Stomach (tissue), 9 donors: ENCODE results near the gene PRICKLE2. TPM values are rescaled to one million over a fixed set of nuclear protein-coding genes. Genes with fewer than 3 reads are reported as not detected.

Experiments used
- DNase-seq, 2 donors: peaks; one replicate each; pipeline versions ENCODE4 v3.0.0 to v3.0.0-alpha.2; 2013 to 2019
- H3K27ac ChIP-seq, 5 donors: fragments of 200-600 bp in 4 of 5; sonication (generic) in 4 of 5; one replicate each; pipeline ENCODE4 v1.5.1; 2013 to 2019; ENCODE audit warnings: mild to moderate bottlenecking in 1 of 5, moderate library complexity in 1 of 5
- H3K27me3 ChIP-seq, 3 donors: fragments of 200-600 bp; sonication (generic); one replicate each; pipeline ENCODE4 v1.5.1; 2017 to 2019; ENCODE audit warnings: mixed run types in 1 of 3
- H3K36me3 ChIP-seq, 4 donors: fragments of 200-600 bp; sonication (generic); 1 replicate in 3 of 4; 2 replicates in 1 of 4; pipeline ENCODE4 v1.5.1; 2016 to 2019
- H3K4me1 ChIP-seq, 4 donors: fragments of 200-600 bp; sonication (generic); one replicate each; pipeline ENCODE4 v1.5.1; 2016 to 2019
- H3K4me3 ChIP-seq, 4 donors: fragments of 200-600 bp; sonication (generic) in 3 of 4; one replicate each; pipeline ENCODE4 v1.5.1; 2016 to 2019; ENCODE audit warnings: mild to moderate bottlenecking in 1 of 4
- H3K9me3 ChIP-seq, 4 donors: fragments of 200-600 bp; sonication (generic); one replicate each; pipeline ENCODE4 v1.5.1; 2016 to 2019
- CTCF ChIP-seq, 7 experiments: fragments of 450-650 bp in 4 of 7; fragments of 200-600 bp in 3 of 7; sonication (generic) in 3 of 7; IDR thresholded peaks; one replicate each; pipeline ENCODE4 v1.5.1; 2016 to 2019; ENCODE audit warnings: antibody characterized with exemption in 7 of 7, control low read depth in 2 of 7, mild to moderate bottlenecking in 1 of 7
- EP300 ChIP-seq: sonication (generic); formaldehyde crosslinking; IDR thresholded peaks from one replicate; pipeline ENCODE4 v1.6.1; 2017; ENCODE audit warnings: antibody characterized with exemption
- POLR2A ChIP-seq, 4 donors: fragments of 450-650 bp; IDR thresholded peaks; one replicate each; pipeline ENCODE4 v1.6.1; 2016; ENCODE audit warnings: antibody characterized with exemption in 4 of 4, control low read depth in 2 of 4, mild to moderate bottlenecking in 1 of 4, moderate library complexity in 1 of 4
- POLR2AphosphoS5 ChIP-seq, 3 donors: sonication (generic); formaldehyde crosslinking; IDR thresholded peaks; one replicate each; pipeline ENCODE4 v1.6.1; 2016; ENCODE audit warnings: antibody characterized with exemption in 3 of 3
- WGBS, 5 donors: extraction: QIAGEN DNeasy Blood & Tissue Kit in 3 of 5; methylation state at CpG; one replicate each; pipeline versions ENCODE4 v1.1.5 to v1.1.7; 2013 to 2018; 5-methylcytosine and 5-hydroxymethylcytosine counted together
- intact Hi-C: fragments of 100-400 bp; cut with DNase I; formaldehyde crosslinking; loops from one replicate; pipeline ENCODE4 v1.15.1; 2023; ENCODE audit warnings: low total_unique reads
- polyA plus RNA-seq, 3 donors: library from polyadenylated mRNA; stranded (reverse); fragments of 200-250 nt; gene quantifications; one replicate each; pipeline ENCODE4 v1.2.3, GENCODE V29; 2013
- small RNA-seq, 4 donors: library from RNA; depleted of rRNA; stranded (forward); fragments of <200 nt; gene quantifications; one replicate each; pipeline ENCODE3, GENCODE V24; 2016
- total RNA-seq, 5 donors: library from RNA; depleted of rRNA; stranded (reverse); fragments of >200 nt; gene quantifications; one replicate each; pipeline versions ENCODE4 v1.1.0 to v1.2.3, GENCODE V29; 2014 to 2016
- donor health status: healthy with polysubstance abuse.
- donor health status: Bipolar disorder and iron deficiency.
- donor health status: healthy.

PRICKLE2 gene
- total and polyA plus RNA-seq, 8 donors: 3.7 to 59.1 (median 21.0) TPM

- H3K4me3 ChIP-seq: no peak overlapping the region
- H3K27me3 ChIP-seq: peaks cover 0 to 4% (median 0%) of the 10 kb centered on the region in 3 donors
- no peaks in the 10 kb centered on the region for H3K4me1 ChIP-seq
- no peaks in the 10 kb centered on the region for H3K9me3 ChIP-seq
- no peaks in the 10 kb centered on the region for H3K36me3 ChIP-seq
- 29 to 55% (median 43%) methylated on average over 1 of the region's 1 CpG for WGBS, 5 donors
- no peak overlapping the region for H3K27ac ChIP-seq
- DNase-seq: no peak
- intact Hi-C loops: no loop called here
- TF ChIP-seq EP300 (no peak), POLR2A (IDR thresholded peaks at IDR 0.05) (no peak), POLR2AphosphoS5 (IDR thresholded peaks at IDR 0.05) (no peak), CTCF (IDR thresholded peaks at IDR 0.05) (no peak)
Measured at GRCh38 chr3:64042952-64043351, 182.3 kb downstream of the PRICKLE2 start.

Small RNAs within 50 kb of the gene (small RNA-seq; reads per million reads assigned to genes)
- gene RF00012: 0 reads per million in 4 donors

Other genes with a start within 250 kb of the PRICKLE2 start
- gene PSMD6, start 202.0 kb downstream of the PRICKLE2 start, total RNA-seq: 10 to 100 TPM; 15.8 to 98.5 (median 57.4) TPM
- 10 to 100 TPM; 53.4 to 66.9 (median 53.6) TPM for gene PSMD6, start 202.0 kb downstream of the PRICKLE2 start, polyA plus RNA-seq